Keratinocyte (primary cell): Measurements from ENCODE around the gene RPL31. TPM values are rescaled to one million over a fixed set of nuclear protein-coding genes. Genes with fewer than 3 reads are reported as not detected.

Experiments
- DNase-seq: peaks from one replicate; pipeline ENCODE4 v3.0.0-alpha.2; 2011; ENCODE audit warnings: low read depth, missing footprints, low spot score
- FAIRE-seq: peaks from 2 replicates; lab custom pipeline; 2011; peaks lifted over from hg19 to GRCh38; lab: Jason Lieb, UNC
- H2AFZ ChIP-seq: 2 replicates; pipeline ENCODE4 v1.6.0; 2012; ENCODE audit warnings: low read length, control low read depth, inconsistent platforms; ENCODE audit not compliant: control insufficient read depth
- H3K27ac ChIP-seq: 2 replicates; pipeline ENCODE4 v1.5.1; 2011; ENCODE audit warnings: low read length; ENCODE audit not compliant: control insufficient read depth, insufficient read depth
- H3K27me3 ChIP-seq: 3 replicates; pipeline ENCODE4 v1.6.0; 2011; ENCODE audit warnings: low read length; ENCODE audit not compliant: control insufficient read depth, insufficient read depth; ENCODE audit errors: extremely low read depth
- H3K36me3 ChIP-seq, 2 experiments: 2 replicates in 1 of 2; 3 replicates in 1 of 2; pipeline ENCODE4 v1.5.1; 2011; ENCODE audit warnings: low read length in 2 of 2, mild to moderate bottlenecking in 1 of 2; ENCODE audit not compliant: control insufficient read depth in 2 of 2, insufficient read depth in 2 of 2; ENCODE audit errors: extremely low read depth in 1 of 2
- H3K4me1 ChIP-seq: 3 replicates; pipeline ENCODE4 v1.5.1; 2011; ENCODE audit warnings: low read length; ENCODE audit not compliant: control insufficient read depth, insufficient read depth; ENCODE audit errors: extremely low read depth
- H3K4me2 ChIP-seq: 3 replicates; pipeline ENCODE4 v1.6.0; 2011; ENCODE audit warnings: low read depth, low read length; ENCODE audit not compliant: control insufficient read depth, insufficient read depth; ENCODE audit errors: extremely low read depth
- H3K4me3 ChIP-seq, 3 experiments: fragments of 200-600 bp in 1 of 3; sonication (generic) in 1 of 3; 2 replicates in 2 of 3; 3 replicates in 1 of 3; pipeline ENCODE4 v1.5.1; 2011 to 2016; ENCODE audit warnings: low read length in 3 of 3, mild to moderate bottlenecking in 3 of 3, control low read depth in 2 of 3, inconsistent platforms in 1 of 3, low read depth in 1 of 3, mixed read lengths in 1 of 3, mixed run types in 1 of 3, moderate library complexity in 1 of 3; ENCODE audit not compliant: control insufficient read depth in 2 of 3, insufficient read depth in 2 of 3; ENCODE audit errors: extremely low read depth in 1 of 3
- H3K79me2 ChIP-seq: 2 replicates; pipeline ENCODE4 v1.6.0; 2012; ENCODE audit warnings: low read length; ENCODE audit not compliant: control insufficient read depth, insufficient read depth
- H3K9ac ChIP-seq: 3 replicates; pipeline ENCODE4 v1.6.0; 2011; ENCODE audit warnings: low read length; ENCODE audit not compliant: control insufficient read depth, insufficient read depth; ENCODE audit errors: extremely low read depth
- H3K9me1 ChIP-seq: 3 replicates; pipeline ENCODE4 v1.6.0; 2011; ENCODE audit warnings: low read length; ENCODE audit not compliant: control insufficient read depth, insufficient read depth; ENCODE audit errors: extremely low read depth
- H3K9me3 ChIP-seq: 2 replicates; pipeline ENCODE4 v1.5.1; 2012; ENCODE audit warnings: low read depth, low read length; ENCODE audit not compliant: control insufficient read depth
- H4K20me1 ChIP-seq: 3 replicates; pipeline ENCODE4 v1.6.0; 2011; ENCODE audit warnings: low read length; ENCODE audit not compliant: control insufficient read depth, insufficient read depth; ENCODE audit errors: extremely low read depth
- EZH2 ChIP-seq: IDR thresholded peaks from one replicate; pipeline ENCODE4 v1.6.1; 2012; ENCODE audit warnings: inconsistent platforms, mild to moderate bottlenecking, low read length, moderate library complexity
- dilution Hi-C: fragments of 300-500 bp; cut with MboI; formaldehyde crosslinking; loops from one replicate; pipeline ENCODE4 v1.7.0; 2020; ENCODE audit warnings: low sequenced_read_pairs; ENCODE audit not compliant: extremely low pct_ligation_motif_present
- polyA plus RNA-seq, 5 experiments: library from polyadenylated mRNA; depleted of rRNA in 3 of 5; stranded (reverse) in 3 of 5; stranded (forward) in 1 of 5; unstranded in 1 of 5; fragments of >200 nt; gene quantifications; 1 replicate in 1 of 5; 2 replicates in 3 of 5; 3 replicates in 1 of 5; pipeline versions ENCODE4 v1.2.1 to v1.2.3, GENCODE V29; 2011 to 2012; ENCODE audit warnings: missing spikeins in 2 of 5, low read depth in 1 of 5, low replicate concordance in 1 of 5
- TF ChIP-seq, protein P1 (sequence below), 3 experiments: IDR thresholded peaks in 1 of 3; conservative IDR thresholded peaks in 1 of 3; optimal IDR thresholded peaks in 1 of 3; 2 replicates in 2 of 3; 3 replicates in 1 of 3; pipeline versions ENCODE3 to v1.5.1; 2011; ENCODE audit warnings: low read length in 3 of 3, mild to moderate bottlenecking in 3 of 3, moderate library complexity in 2 of 3, control low read depth in 1 of 3, inconsistent platforms in 1 of 3; ENCODE audit not compliant: insufficient read depth in 2 of 3; ENCODE audit errors: extremely low read depth in 1 of 3

RPL31 gene
- polyA plus RNA-seq, 1 donor (not counting 4 experiments of a cell fraction or from before 2014, with no cell fraction given) = 2,795 TPM

GRCh38 chr2:100981011-100981410 lies 21.1 kb upstream of the RPL31 start:
- FAIRE-seq (no peak), DNase-seq (no peak)
- Histone ChIP-seq H4K20me1 (no peaks in the 10 kb centered on the region), H3K36me3 (peaks cover 0 to 50% of the 10 kb centered on the region in 2 experiments), H3K4me3 (no peak overlapping the region), H3K27me3 (no peaks in the 10 kb centered on the region), H3K9ac (no peak overlapping the region), H3K4me1 (no peaks in the 10 kb centered on the region), H3K79me2 (no peaks in the 10 kb centered on the region), H3K9me1 (no peaks in the 10 kb centered on the region), H3K4me2 (no peak overlapping the region), H3K27ac (no peak overlapping the region), H2AFZ (no peak overlapping the region), H3K9me3 (no peaks in the 10 kb centered on the region)
- dilution Hi-C loops = no loop called here
- TF ChIP-seq, protein P1, sequence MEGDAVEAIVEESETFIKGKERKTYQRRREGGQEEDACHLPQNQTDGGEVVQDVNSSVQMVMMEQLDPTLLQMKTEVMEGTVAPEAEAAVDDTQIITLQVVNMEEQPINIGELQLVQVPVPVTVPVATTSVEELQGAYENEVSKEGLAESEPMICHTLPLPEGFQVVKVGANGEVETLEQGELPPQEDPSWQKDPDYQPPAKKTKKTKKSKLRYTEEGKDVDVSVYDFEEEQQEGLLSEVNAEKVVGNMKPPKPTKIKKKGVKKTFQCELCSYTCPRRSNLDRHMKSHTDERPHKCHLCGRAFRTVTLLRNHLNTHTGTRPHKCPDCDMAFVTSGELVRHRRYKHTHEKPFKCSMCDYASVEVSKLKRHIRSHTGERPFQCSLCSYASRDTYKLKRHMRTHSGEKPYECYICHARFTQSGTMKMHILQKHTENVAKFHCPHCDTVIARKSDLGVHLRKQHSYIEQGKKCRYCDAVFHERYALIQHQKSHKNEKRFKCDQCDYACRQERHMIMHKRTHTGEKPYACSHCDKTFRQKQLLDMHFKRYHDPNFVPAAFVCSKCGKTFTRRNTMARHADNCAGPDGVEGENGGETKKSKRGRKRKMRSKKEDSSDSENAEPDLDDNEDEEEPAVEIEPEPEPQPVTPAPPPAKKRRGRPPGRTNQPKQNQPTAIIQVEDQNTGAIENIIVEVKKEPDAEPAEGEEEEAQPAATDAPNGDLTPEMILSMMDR (optimal IDR thresholded peaks at IDR 0.05 in 1 of 3, IDR thresholded peaks at IDR 0.05 in 1 of 3, conservative IDR thresholded peaks at IDR 0.05 in 1 of 3; ENCODE audit: extremely low read depth in 1 of 3, insufficient read depth in 2 of 3, low read length in 3 of 3) = no peak
- no peak for TF ChIP-seq EZH2

GRCh38 chr2:100982431-100982861 lies 19.6 kb upstream of the RPL31 start:
- no peak overlapping the region for H3K4me3 ChIP-seq
- H3K79me2 ChIP-seq = no peaks in the 10 kb centered on the region
- dilution Hi-C loops = no loop called here
- H3K4me2 ChIP-seq = no peak overlapping the region
- no peaks in the 10 kb centered on the region for H3K9me1 ChIP-seq
- no peaks in the 10 kb centered on the region for H3K4me1 ChIP-seq
- no peaks in the 10 kb centered on the region for H3K9me3 ChIP-seq
- H2AFZ ChIP-seq = no peak overlapping the region
- no peak for FAIRE-seq
- H4K20me1 ChIP-seq = no peaks in the 10 kb centered on the region
- no peak for DNase-seq
- TF ChIP-seq, protein P1 (optimal IDR thresholded peaks at IDR 0.05 in 1 of 3, IDR thresholded peaks at IDR 0.05 in 1 of 3, conservative IDR thresholded peaks at IDR 0.05 in 1 of 3; ENCODE audit: extremely low read depth in 1 of 3, insufficient read depth in 2 of 3, low read length in 3 of 3) = no peak
- no peak for TF ChIP-seq EZH2
- no peaks in the 10 kb centered on the region for H3K27me3 ChIP-seq
- no peak overlapping the region for H3K27ac ChIP-seq
- H3K36me3 ChIP-seq = peaks cover 2 to 39% of the 10 kb centered on the region in 2 experiments
- no peak overlapping the region for H3K9ac ChIP-seq
